Stimulated activated CD4-positive, alpha-beta T cell treated with anti-CD3 and anti-CD28 coated beads, Interleukin-4, amount 100 ng/mL, for 4 hours (primary cell): Measurements from ENCODE around the gene STAB1.

Experiments used
- DNase-seq, 2 experiments: peaks; one replicate each; pipeline ENCODE4 v3.0.0-alpha.2; 2020

Gene STAB1

DNA sequence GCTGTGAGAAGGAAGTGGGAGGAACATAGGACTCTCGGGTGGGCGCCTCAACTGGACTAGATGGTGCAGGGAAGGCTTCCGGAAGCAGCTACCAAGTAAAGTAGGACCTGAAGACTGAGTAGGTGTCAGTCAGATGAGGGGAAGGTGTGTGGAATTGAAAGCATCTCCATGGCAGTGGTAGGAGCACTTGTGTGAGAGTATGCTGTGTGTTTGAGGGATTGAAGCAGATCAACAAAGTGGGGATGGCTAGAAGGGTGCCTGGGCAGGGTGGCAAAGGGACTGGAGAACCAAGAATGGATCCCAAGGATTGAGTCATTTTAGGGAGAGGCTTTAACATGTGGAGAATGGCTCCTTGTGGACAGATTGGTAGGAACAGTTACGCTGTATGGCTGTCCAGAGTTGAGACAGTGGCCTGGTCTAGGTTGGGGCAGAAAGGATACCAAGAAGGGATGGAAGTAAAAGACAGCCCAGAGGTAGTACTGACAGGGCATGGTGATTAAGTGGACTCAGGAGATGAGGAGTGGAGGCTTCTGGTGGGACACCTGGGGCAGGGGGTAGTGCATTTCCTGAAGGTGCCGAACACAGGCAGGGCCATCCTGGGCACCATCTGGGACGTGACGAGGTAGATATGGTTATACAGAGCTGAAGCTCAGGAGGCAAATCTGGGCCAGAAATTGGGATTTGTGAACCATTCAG is 42.7 kb downstream of the STAB1 start:
- DNase-seq = no peak

- DNase-seq = no peak
Measured at GRCh38 chr3:52539010-52539653, 44.0 kb downstream of the STAB1 start.

- DNase-seq = no peak
Measured at GRCh38 chr3:52541050-52541449, 45.9 kb downstream of the STAB1 start.

GRCh38 chr3:52544937-52545336 is 49.8 kb downstream of the STAB1 start:
- DNase-seq = no peak

GRCh38 chr3:52546111-52546901 is 51.2 kb downstream of the STAB1 start:
- no peak for DNase-seq

GRCh38 chr3:52547143-52547542 is 52.0 kb downstream of the STAB1 start:
- no peak for DNase-seq

DNA sequence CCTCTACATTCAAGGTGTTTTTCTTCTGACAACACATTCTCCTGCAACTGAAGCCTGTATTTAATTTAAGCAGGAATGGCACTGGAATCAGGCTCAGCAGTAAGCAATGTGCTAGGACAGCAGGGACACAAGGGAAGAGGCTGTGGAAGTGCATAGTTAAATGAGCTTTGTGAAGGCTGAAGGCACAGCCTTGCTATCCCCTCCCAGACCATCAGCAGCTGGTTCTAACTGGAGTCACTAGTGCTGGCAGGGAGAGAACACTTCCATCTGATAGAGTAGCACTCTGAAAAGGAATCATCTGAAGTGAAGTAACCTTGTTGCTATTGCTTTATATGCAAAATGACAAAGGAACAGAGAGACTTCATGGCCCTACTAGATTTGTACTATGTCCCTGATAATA is 56.0 kb downstream of the STAB1 start:
- DNase-seq = no peak

DNA sequence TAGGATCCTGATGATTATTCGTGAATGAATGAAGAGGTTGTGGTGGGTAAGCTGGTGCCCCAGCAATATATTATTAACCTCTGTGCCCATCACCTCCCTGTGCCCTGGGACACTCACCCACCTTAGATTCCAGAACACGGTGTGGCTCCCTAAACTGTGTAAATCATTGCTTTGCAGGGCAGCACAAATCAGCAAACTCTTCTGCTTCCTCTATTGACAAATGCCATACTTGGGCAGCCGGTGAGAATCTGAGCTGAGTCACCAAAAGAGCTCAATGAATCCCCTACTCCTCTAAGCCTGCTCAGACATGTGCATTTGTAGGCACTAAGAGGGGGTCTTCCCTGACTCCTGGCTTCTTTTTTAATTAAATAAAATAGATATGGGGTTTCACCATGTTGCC is 57.0 kb downstream of the STAB1 start:
- no peak for DNase-seq

GRCh38 chr3:52554026-52554755 is 59.1 kb downstream of the STAB1 start:
- DNase-seq = no peak

DNA sequence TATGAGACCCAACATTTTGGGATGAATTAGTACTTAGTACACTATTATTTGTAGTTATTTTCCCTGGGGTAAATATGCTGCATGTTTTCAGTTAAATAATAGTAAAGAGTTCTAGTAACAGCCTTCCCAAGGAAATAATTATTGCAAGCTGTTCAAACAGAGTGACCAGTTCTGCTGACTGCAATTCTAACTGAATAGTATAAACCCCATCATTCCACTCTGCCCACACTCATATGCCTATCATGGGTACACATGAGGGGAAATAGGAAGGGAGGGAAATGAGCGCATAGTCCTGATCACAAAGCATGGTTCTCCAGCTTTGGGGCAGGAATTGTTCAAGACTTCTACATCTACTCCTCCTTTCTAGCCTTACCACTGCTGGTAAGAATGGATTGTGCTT is 59.9 kb downstream of the STAB1 start:
- no peak for DNase-seq

DNA sequence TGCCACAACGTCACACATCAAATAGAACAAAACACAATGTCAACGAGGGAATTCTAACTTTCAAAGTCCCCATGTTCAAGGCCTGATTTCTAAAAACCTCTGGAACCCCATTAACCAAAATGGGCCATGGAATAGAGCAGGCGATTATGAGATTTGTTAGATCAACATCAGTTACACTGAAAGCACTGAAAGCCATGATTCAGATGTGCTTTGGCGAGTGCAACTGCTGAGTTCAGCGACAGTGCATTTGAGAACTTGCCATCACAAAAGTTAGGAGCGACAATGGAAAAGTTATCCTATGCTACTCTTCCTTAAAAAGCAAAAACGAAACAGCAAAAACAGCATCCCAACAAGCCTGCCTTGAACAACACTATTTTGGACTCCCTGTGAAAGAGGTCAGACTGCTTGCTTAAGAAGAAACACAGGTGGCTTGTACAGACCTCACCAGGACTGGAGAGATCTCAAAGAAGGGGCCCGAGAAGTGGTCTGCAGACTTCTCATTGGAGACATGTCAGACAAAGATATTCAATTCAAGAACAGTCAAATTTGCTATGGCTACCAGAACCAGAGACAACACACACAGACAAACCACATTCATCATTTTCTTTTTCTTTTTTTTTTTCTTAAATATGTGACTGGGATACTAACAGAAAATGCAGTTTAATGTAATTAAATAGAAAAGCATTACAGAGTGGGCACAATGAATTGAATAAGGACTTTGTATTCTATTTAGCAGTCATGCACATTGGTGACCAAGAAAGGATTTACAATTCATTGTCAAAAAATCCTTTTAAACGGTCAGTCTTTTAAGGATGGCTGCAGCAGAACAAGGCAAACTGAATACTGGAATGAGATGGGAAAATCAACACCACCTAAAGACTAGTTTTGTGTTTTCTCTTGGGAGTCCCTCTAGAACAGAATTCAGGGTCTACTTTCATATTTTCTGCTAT is 62.1 kb downstream of the STAB1 start:
- no peak for DNase-seq

DNA sequence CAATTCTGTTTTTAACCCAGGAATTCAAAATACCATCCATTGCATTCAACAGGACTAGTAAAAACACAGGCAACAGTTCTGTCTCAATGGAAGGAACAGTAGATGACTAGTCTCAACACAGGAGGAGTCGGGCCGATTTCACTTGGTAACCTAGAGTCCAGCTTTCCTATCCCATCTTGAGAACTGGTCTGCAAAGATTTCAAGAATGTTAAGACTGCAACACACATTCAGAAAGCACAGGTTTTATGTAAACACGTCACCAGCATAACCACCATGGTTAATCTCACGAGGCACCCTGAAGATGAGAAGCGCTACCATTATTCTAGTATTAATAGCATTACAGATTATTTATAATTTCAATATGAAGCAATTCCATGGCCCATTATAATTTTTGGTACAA is 63.3 kb downstream of the STAB1 start:
- DNase-seq = no peak

- DNase-seq = no peak
Measured at GRCh38 chr3:52561028-52561747, 66.0 kb downstream of the STAB1 start.

DNA sequence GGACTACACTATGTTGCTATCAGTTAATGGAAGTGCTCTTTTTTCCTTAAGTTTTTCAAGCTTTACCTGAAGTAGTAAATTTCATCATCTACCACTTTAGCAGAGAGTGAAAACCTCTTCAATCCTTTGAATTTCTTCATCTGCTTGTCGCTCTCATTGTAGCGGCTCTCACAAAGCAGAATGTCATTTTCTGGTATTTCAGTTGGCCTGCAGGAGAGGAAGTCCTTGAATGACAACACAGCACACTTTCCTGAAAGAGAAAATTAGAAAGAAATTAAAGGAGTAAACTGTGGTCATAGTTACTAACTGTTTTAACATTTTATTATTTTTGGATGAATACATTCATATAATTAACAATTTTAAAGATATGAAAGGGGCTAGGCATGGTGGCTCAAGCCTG is 68.8 kb downstream of the STAB1 start:
- DNase-seq = no peak

DNA sequence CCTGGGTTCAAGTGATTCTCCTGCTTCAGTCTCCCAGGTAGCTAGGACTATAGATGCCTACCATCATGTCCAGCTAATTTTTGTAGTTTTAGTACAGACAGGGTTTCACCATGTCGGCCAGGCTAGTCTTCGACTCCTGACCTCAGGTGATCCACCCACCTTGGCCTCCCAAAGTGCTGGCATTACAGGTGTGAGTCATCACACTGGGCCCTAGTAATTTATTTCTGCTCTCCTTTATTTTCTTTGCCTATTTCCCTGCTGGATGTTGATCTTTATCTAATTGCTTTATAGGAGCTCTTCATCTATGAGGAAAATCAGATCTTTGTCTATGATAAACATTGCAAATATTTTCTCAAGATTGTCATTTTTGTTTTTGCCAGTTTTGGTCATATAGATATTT is 72.9 kb downstream of the STAB1 start:
- DNase-seq = no peak

DNA sequence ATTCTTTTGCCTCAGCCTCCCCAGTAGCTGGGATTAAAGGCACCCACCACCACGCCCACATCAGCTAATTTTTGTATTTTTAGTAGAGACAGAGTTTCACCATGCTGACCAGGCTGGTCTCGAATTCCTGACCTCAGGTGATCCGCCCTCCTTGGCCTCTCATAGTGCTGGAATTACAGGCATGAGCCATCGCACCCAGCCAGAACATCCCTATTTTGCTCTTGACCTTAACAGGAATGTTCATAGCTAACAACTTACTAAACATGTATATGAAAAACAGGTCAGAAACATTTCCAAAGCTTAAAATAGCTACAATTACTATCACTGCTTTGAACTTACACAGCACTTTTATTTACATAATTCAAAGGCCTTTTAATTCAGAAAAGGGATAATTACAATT is 74.9 kb downstream of the STAB1 start:
- DNase-seq = no peak

GRCh38 chr3:52572221-52572620 is 77.1 kb downstream of the STAB1 start:
- no peak for DNase-seq
